Islet of Langerhans (tissue), 1 donor: ENCODE data around the gene STARD5.
"Not testable (repeated sequence)": the region's sequence is repeated elsewhere in the genome, so short reads cannot be mapped to it uniquely, and the experiment has no call there.

Experiments
- FAIRE-seq: peaks from one replicate; lab custom pipeline; 2011; peaks lifted over from hg19 to GRCh38; lab: Jason Lieb, UNC

Gene STARD5

GRCh38 chr15:81337241-81337640, 13.3 kb upstream of the STARD5 start:
- FAIRE-seq = no peak

GRCh38 chr15:81336568-81336967, 12.6 kb upstream of the STARD5 start:
- no peak for FAIRE-seq

- no peak for FAIRE-seq
Measured at GRCh38 chr15:81335631-81336030, 11.7 kb upstream of the STARD5 start.

- FAIRE-seq = no peak
Measured at GRCh38 chr15:81334768-81335435, 11.0 kb upstream of the STARD5 start.

- no peak for FAIRE-seq
Measured at GRCh38 chr15:81333363-81333762, 9.4 kb upstream of the STARD5 start.

- no peak for FAIRE-seq
Measured at GRCh38 chr15:81332326-81332725, 8.4 kb upstream of the STARD5 start.

GRCh38 chr15:81331600-81331999, 7.7 kb upstream of the STARD5 start:
- FAIRE-seq = no peak

- not testable (repeated sequence) for FAIRE-seq
Measured at GRCh38 chr15:81331141-81331540, 7.2 kb upstream of the STARD5 start.

- no peak for FAIRE-seq
Measured at GRCh38 chr15:81330366-81331090, 6.6 kb upstream of the STARD5 start.

GRCh38 chr15:81329446-81329845, 5.5 kb upstream of the STARD5 start:
- FAIRE-seq = no peak

- no peak for FAIRE-seq
Measured at GRCh38 chr15:81327516-81327915, 3.6 kb upstream of the STARD5 start.

- no peak for FAIRE-seq
Measured at GRCh38 chr15:81326466-81327212, 2.7 kb upstream of the STARD5 start.

- FAIRE-seq = no peak
Measured at GRCh38 chr15:81323559-81323943, 390 bp downstream of the STARD5 start.

- FAIRE-seq = no peak
Measured at GRCh38 chr15:81322676-81323253, 1.2 kb downstream of the STARD5 start.

- no peak for FAIRE-seq
Measured at GRCh38 chr15:81321667-81322066, 2.3 kb downstream of the STARD5 start.

GRCh38 chr15:81317642-81318017, 6.3 kb downstream of the STARD5 start:
- FAIRE-seq = no peak

GRCh38 chr15:81316267-81316666, 7.7 kb downstream of the STARD5 start:
- no peak for FAIRE-seq

GRCh38 chr15:81315452-81316175, 8.3 kb downstream of the STARD5 start:
- FAIRE-seq = no peak

GRCh38 chr15:81314378-81314777, 9.6 kb downstream of the STARD5 start:
- FAIRE-seq = no peak

- FAIRE-seq = no peak
Measured at GRCh38 chr15:81313686-81314085, 10.3 kb downstream of the STARD5 start.

- FAIRE-seq = no peak
Measured at GRCh38 chr15:81312790-81313543, 11.0 kb downstream of the STARD5 start.
